Suprapubic skin (tissue), 4 donors: Measurements from ENCODE around the gene LRRC8C. TPM values are rescaled to one million over a fixed set of nuclear protein-coding genes. Genes with fewer than 3 reads are reported as not detected.

ENCODE experiments used
- DNase-seq, 2 donors: peaks; one replicate each; pipeline ENCODE4 v3.0.0-alpha.2; 2019; ENCODE audit warnings: low spot score in 2 of 2
- H3K27ac ChIP-seq: fragments of 200-600 bp; sonication (generic); one replicate; pipeline ENCODE4 v1.5.1; 2019
- H3K27me3 ChIP-seq: fragments of 200-600 bp; sonication (generic); one replicate; pipeline ENCODE4 v1.5.1; 2019
- H3K36me3 ChIP-seq: fragments of 200-600 bp; sonication (generic); one replicate; pipeline ENCODE4 v1.5.1; 2019
- H3K4me1 ChIP-seq: fragments of 200-600 bp; sonication (generic); one replicate; pipeline ENCODE4 v1.5.1; 2019
- H3K4me3 ChIP-seq: fragments of 200-600 bp; sonication (generic); one replicate; pipeline ENCODE4 v1.5.1; 2019; ENCODE audit warnings: mild to moderate bottlenecking
- H3K9me3 ChIP-seq: fragments of 200-600 bp; sonication (generic); one replicate; pipeline ENCODE4 v1.5.1; 2019
- EP300 ChIP-seq: sonication (generic); formaldehyde crosslinking; IDR thresholded peaks from one replicate; pipeline ENCODE4 v1.6.1; 2017; ENCODE audit warnings: antibody characterized with exemption
- POLR2A ChIP-seq, 2 donors: fragments of 450-650 bp; IDR thresholded peaks; one replicate each; pipeline ENCODE4 v1.6.1; 2017; ENCODE audit warnings: antibody characterized with exemption in 2 of 2, mild to moderate bottlenecking in 2 of 2, moderate library complexity in 2 of 2
- POLR2AphosphoS5 ChIP-seq, 3 donors: sonication (generic); formaldehyde crosslinking; IDR thresholded peaks; one replicate each; pipeline ENCODE4 v1.6.1; 2017; ENCODE audit warnings: antibody characterized with exemption in 3 of 3
- WGBS: methylation state at CpG from one replicate; pipeline ENCODE4 v1.1.5; 2018; 5-methylcytosine and 5-hydroxymethylcytosine counted together
- total RNA-seq, 4 donors: library from RNA; depleted of rRNA; stranded (reverse); fragments of >200 nt; gene quantifications; one replicate each; pipeline ENCODE4 v1.1.0, GENCODE V29; 2016
- TF ChIP-seq, protein P1 (sequence below), 2 donors: fragments of 200-600 bp in 1 of 2; fragments of 450-650 bp in 1 of 2; sonication (generic) in 1 of 2; IDR thresholded peaks; one replicate each; pipeline ENCODE4 v1.5.1; 2016 to 2019; ENCODE audit warnings: antibody characterized with exemption in 2 of 2, mild to moderate bottlenecking in 1 of 2, moderate library complexity in 1 of 2

The LRRC8C gene
- total RNA-seq, 4 donors from 2014 or later, result 6.2 to 10.4 (median 9.1) TPM

- TF ChIP-seq, protein P1, sequence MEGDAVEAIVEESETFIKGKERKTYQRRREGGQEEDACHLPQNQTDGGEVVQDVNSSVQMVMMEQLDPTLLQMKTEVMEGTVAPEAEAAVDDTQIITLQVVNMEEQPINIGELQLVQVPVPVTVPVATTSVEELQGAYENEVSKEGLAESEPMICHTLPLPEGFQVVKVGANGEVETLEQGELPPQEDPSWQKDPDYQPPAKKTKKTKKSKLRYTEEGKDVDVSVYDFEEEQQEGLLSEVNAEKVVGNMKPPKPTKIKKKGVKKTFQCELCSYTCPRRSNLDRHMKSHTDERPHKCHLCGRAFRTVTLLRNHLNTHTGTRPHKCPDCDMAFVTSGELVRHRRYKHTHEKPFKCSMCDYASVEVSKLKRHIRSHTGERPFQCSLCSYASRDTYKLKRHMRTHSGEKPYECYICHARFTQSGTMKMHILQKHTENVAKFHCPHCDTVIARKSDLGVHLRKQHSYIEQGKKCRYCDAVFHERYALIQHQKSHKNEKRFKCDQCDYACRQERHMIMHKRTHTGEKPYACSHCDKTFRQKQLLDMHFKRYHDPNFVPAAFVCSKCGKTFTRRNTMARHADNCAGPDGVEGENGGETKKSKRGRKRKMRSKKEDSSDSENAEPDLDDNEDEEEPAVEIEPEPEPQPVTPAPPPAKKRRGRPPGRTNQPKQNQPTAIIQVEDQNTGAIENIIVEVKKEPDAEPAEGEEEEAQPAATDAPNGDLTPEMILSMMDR (IDR thresholded peaks at IDR 0.05), result no peak
- no peak for TF ChIP-seq EP300
- TF ChIP-seq POLR2A (IDR thresholded peaks at IDR 0.05), result no peak
- no peak for TF ChIP-seq POLR2AphosphoS5 (IDR thresholded peaks at IDR 0.05)
- 67% methylated on average over 1 of the region's 1 CpG for WGBS
- H3K27me3 ChIP-seq, result no peaks in the 10 kb centered on the region
- H3K27ac ChIP-seq, result no peak overlapping the region
- no peak overlapping the region for H3K4me3 ChIP-seq
- H3K4me1 ChIP-seq, result no peaks in the 10 kb centered on the region
- H3K36me3 ChIP-seq, result no peaks in the 10 kb centered on the region
- peaks cover 2% of the 10 kb centered on the region for H3K9me3 ChIP-seq
- DNase-seq, result no peak
Measured at GRCh38 chr1:89667691-89668090, 34.8 kb downstream of the LRRC8C start.

- peaks cover 2% of the 10 kb centered on the region for H3K9me3 ChIP-seq
- no peak overlapping the region for H3K27ac ChIP-seq
- H3K27me3 ChIP-seq, result no peaks in the 10 kb centered on the region
- WGBS, result 88% methylated on average over 3 of the region's 3 CpGs
- TF ChIP-seq, protein P1 (IDR thresholded peaks at IDR 0.05), result no peak
- TF ChIP-seq POLR2A (IDR thresholded peaks at IDR 0.05), result no peak
- TF ChIP-seq EP300, result no peak
- TF ChIP-seq POLR2AphosphoS5 (IDR thresholded peaks at IDR 0.05), result no peak
- H3K36me3 ChIP-seq, result no peaks in the 10 kb centered on the region
- no peak overlapping the region for H3K4me3 ChIP-seq
- no peaks in the 10 kb centered on the region for H3K4me1 ChIP-seq
- no peak for DNase-seq
Measured at GRCh38 chr1:89668961-89669360, 36.0 kb downstream of the LRRC8C start.

DNA sequence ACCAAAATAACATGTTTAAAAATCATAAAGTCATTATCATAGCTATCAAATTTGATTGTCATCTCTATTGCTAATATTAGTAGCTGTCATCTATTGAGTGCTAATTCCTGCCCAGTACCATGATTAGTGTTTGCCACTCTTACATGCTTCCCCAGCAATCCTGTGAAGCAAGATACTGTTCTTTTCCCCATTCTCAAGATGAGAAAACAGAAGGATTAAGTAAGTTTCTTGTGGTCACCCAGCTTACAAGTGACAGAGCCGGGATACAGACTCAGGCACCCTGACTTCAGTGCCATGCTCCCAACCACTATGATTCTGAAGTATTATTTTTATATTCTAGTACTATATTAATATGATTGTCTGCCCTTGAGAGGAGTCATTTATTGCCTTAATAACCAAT is 36.5 kb downstream of the LRRC8C start:
- H3K27me3 ChIP-seq, result no peaks in the 10 kb centered on the region
- H3K27ac ChIP-seq, result no peak overlapping the region
- no peak for DNase-seq
- no peaks in the 10 kb centered on the region for H3K36me3 ChIP-seq
- H3K9me3 ChIP-seq, result no peaks in the 10 kb centered on the region
- WGBS, result 85% methylated on average over 1 of the region's 1 CpG
- no peaks in the 10 kb centered on the region for H3K4me1 ChIP-seq
- TF ChIP-seq POLR2A (IDR thresholded peaks at IDR 0.05) (no peak), EP300 (no peak)
- TF ChIP-seq, protein P1 (IDR thresholded peaks at IDR 0.05), result no peak
- H3K4me3 ChIP-seq, result no peak overlapping the region

DNA sequence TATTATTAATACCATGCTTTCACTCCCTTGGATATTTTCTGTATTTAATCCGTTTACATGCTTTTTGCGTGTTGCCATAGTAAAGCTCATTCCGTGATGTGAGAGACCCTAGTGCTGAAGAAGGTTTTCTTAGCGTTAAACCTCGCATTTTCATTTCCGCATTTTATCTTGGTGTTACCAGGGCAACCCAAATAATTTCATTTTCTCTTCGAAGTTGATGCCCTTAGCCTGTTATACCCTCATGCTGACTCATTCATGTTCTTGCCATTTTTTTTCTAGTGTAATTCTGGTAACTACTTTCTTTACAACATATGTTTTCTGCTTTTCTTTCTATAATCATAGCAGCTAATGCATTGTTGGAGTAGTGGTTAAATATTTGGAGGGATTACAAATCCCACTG is 37.2 kb downstream of the LRRC8C start:
- Histone ChIP-seq H3K27ac (no peak overlapping the region), H3K27me3 (no peaks in the 10 kb centered on the region), H3K9me3 (no peaks in the 10 kb centered on the region), H3K4me1 (no peaks in the 10 kb centered on the region), H3K36me3 (no peaks in the 10 kb centered on the region), H3K4me3 (no peak overlapping the region)
- TF ChIP-seq POLR2AphosphoS5 (IDR thresholded peaks at IDR 0.05) (no peak), EP300 (no peak), POLR2A (IDR thresholded peaks at IDR 0.05) (no peak)
- TF ChIP-seq, protein P1 (IDR thresholded peaks at IDR 0.05), result no peak
- no peak for DNase-seq
- WGBS, result 81% methylated on average over 7 of the region's 7 CpGs

DNA sequence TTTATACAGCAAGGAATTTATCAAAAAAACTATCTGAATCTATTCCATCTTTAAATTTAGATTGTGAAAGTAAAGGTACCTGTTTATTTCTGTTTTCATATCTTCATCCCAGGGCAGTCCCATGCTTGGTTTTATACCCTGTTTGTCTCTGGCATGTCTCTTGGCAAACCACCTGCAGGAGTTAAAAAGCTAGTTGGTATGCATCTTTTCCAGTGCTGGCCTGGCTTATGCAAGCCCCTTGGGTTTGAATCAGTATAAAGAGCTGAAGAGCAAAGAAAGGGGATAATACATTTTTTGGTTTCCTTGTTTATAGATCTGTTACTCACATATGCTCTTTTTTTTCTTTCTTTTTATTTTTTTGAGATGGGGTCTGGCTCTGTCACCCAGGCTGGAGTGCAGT is 37.8 kb downstream of the LRRC8C start:
- H3K4me3 ChIP-seq, result no peak overlapping the region
- H3K27ac ChIP-seq, result no peak overlapping the region
- H3K27me3 ChIP-seq, result no peaks in the 10 kb centered on the region
- no peaks in the 10 kb centered on the region for H3K36me3 ChIP-seq
- no peak for DNase-seq
- H3K4me1 ChIP-seq, result no peaks in the 10 kb centered on the region
- H3K9me3 ChIP-seq, result no peaks in the 10 kb centered on the region
- TF ChIP-seq, protein P1 (IDR thresholded peaks at IDR 0.05), result no peak
- TF ChIP-seq POLR2A (IDR thresholded peaks at IDR 0.05), result no peak
- no peak for TF ChIP-seq POLR2AphosphoS5 (IDR thresholded peaks at IDR 0.05)
- TF ChIP-seq EP300, result no peak
